ENCODE results near the gene EPC1. TPM values are rescaled to one million over a fixed set of nuclear protein-coding genes. Genes with fewer than 3 reads are reported as not detected.

EPC1 gene
- total RNA-seq, 1 experiment from 2014 or later, result 30.0 TPM

Other genes starting within 250 kb of the EPC1 start
- gene CCDC7, start 99.0 kb upstream of the EPC1 start, total RNA-seq (2022), result 7.4 and 8.4 TPM in 2 replicates

All from Calu3 (cell line).